Measurements from ENCODE around the gene NEIL3.
"Not testable (repeated sequence)": the region's sequence is repeated elsewhere in the genome, so short reads cannot be mapped to it uniquely, and the experiment has no call there.

NEIL3 gene

GRCh38 chr4:177301126-177301639 lies 8.5 kb upstream of the NEIL3 start:
- DNase-seq (ENCODE audit: low read depth, low spot score) = no peak

DNA sequence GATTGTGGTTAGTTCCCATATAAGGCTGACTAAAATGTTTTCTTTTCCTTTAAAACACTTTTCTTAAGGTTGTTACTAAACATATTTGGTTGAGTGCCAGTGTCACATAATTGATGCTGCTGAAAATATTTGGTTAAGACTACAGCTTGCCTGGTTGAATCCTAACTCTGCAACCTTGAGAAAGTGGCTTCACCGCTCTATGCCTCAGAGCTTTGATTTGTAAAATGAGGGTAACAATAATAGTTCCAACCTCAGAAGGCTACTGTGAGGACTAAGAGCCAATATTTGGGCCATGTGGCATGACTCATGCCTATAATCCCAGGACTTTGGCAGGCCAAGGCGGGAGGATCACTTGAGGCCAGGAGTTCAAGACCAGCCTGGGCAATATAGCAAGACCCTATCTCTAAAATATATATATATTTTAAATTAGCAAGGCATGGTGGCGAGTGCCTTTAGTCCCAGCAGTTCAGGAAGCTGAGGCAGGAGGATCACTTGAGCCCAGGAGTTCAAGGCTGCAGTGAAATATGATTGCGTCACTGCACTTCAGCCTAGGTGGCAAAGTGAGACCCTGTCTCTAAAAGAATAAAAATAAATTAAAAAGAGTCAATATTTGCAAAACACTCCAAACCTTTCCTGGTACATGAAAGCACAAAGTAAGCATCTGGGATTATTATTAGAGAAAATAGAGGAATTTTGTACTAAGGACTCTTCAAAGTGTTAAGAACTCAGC lies 7.1 kb upstream of the NEIL3 start:
- no peak for DNase-seq (ENCODE audit: low read depth, low spot score)

GRCh38 chr4:177304094-177304493 lies 5.6 kb upstream of the NEIL3 start:
- DNase-seq (ENCODE audit: low read depth, low spot score) = no peak

DNA sequence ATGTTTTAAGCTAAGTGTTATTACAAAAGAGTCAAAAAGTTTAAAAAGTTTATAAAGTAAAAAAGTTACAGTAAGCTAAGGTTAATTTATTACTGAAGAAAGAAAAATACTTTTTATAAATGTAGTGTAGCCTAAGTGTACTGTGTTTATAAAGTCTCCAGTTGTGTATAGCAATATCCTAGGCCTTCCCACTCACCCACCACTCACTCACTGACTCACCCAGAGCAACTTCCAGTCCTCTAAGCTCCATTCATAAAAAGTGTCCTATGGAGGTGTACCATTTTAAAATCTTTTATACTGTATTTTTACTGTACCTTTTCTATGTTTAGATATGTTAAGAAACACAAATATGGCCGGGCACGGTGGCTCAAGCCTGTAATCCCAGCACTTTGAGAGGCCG lies 4.8 kb upstream of the NEIL3 start:
- DNase-seq (ENCODE audit: low read depth, low spot score) = not testable (repeated sequence)

DNA sequence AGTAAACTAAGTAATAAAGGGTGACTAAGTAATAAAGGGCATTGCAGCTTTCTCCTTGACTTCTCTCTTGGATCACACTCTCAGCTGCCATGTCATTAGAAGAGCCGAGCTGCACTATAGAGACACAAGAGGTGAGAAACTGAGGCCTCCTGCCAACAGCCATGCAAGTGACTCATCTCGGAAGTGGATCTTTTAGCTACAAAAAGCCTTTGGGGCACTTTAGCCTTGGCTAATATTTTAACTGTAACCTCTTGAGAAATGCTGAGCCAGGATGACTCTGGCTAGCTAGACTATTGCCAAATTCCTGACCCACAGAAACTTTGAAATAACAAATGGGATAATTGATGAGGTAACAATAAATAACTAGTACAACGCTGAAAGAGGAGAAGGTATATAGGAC lies 1.5 kb upstream of the NEIL3 start:
- no peak for DNase-seq (ENCODE audit: low read depth, low spot score)

- no peak for DNase-seq (ENCODE audit: low read depth, low spot score)
Observed at GRCh38 chr4:177308847-177309521, 690 bp upstream of the NEIL3 start.

- DNase-seq (ENCODE audit: low read depth, low spot score) = no peak
Observed at GRCh38 chr4:177311589-177311988, 1.9 kb downstream of the NEIL3 start.

DNA sequence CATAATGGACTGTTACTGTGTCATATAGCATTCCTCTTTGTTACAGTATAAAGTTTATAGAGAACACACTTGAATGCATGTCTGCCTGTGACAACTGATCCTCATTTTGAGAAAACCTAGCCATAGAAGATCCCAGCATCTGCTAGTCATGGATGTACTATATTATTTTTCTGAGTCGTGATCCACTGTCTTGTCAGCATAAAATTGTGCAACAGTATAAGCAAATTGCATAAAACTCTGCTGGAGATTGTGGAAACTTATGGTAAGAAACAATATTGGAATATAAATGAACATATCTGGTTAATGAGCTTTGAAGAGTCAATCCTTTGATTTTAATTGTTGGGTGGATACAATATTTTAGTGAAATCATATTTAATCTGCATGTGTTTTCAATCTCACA lies 3.6 kb downstream of the NEIL3 start:
- DNase-seq (ENCODE audit: low read depth, low spot score) = no peak

DNA sequence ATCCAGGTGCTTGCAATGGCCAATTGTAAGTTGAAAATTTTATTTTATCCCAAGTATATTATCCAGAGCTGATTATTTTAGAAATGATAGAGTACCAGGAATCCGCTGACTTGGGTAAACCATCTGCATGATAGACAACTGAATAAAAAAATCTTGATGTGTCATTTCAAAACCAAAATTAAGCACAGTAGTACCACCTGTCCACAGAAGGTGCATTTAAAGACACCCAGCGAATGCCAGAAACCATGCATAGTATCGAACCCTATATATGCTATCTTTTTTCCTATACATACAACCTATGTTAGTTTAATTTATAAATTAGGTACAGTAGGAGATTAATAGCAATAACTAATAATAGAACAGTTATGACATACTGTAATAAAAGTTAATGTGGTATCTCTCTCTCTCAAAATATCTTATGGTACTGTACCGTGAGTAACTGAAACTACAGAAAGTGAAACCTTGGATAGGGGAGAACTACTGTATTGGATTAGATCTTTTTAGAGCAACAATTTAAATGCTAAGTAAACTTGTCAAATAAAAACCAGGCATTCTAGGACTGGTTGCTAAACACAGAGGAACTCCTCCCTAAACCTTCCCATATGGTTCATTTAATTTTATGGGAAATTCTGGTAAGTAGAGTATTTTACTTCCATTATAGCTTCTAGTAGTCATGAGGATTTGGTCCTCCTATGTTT lies 6.2 kb downstream of the NEIL3 start:
- no peak for DNase-seq (ENCODE audit: low read depth, low spot score)

GRCh38 chr4:177320721-177321120 lies 11.0 kb downstream of the NEIL3 start:
- no peak for DNase-seq (ENCODE audit: low read depth, low spot score)

DNA sequence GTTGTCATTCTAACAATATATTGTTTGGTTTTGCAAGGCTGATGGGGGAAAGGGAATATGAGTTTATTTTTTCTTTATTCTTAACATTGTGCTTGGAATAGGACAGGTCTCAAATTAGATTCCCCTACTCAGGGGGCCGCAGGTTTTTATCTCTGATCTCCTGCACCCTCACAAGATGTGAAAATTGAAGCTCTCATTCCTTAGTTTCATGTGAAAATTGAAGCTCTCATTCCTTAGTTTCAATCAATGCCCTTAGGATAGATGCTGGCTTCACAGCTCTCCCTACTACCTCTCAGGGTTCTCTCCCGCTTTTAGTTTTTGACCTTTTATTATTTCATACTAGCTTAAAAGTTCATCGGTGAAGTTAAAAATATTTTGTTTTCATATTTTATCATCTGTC lies 12.0 kb downstream of the NEIL3 start:
- DNase-seq (ENCODE audit: low read depth, low spot score) = no peak

DNA sequence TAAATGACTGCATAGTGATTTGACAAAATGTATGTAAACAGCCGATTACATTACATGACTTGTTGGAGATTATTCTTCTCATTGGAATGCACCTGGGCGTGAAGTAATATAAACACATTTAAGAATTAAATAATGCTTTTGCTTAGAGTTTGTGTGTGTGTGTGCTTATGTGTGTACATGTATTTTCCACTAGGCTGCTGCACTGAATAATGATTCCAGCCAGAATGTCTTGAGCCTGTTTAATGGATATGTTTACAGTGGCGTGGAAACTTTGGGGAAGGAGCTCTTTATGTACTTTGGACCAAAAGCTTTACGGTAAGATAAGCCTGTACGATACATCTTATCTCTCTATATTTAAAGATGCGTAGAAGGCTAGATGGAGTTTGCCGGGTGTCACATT lies 12.6 kb downstream of the NEIL3 start:
- no peak for DNase-seq (ENCODE audit: low read depth, low spot score)

DNA sequence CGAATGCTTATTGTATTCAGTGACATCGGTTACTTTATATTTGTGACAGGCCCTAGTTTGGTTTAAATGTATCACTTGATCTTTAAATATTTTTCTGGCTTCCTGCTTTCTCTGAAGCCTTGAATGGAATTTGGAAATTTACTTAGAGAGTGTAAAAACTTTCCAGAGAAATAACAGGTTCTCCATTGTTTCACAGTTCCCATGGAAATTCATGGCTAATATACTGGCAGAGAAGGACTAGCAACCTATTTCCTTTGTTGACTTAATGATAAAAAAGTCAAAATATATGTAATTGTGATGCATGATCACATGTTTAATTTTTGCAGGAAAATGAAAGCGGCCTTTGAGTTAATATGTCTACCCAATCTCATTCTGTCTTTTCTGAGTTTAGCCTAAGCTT lies 13.2 kb downstream of the NEIL3 start:
- no peak for DNase-seq (ENCODE audit: low read depth, low spot score)

DNA sequence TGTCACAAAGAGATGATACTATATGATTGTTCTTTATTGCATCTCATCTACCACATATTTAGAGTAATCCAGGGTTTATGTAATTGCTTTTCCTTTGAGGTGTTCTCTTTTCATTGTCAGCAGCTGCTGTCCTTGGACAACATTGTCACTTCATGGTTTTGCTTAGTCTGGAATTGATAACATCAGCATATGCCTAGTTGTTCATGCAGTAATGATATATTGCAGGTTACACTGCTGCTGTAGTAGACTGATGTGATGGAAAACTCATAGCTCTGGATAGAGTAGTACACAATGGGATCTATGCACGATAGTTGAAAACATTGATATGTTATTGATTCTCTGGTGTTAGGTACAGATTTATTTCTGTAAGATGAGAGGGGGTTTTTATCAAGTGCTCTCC lies 13.7 kb downstream of the NEIL3 start:
- no peak for DNase-seq (ENCODE audit: low read depth, low spot score)

DNA sequence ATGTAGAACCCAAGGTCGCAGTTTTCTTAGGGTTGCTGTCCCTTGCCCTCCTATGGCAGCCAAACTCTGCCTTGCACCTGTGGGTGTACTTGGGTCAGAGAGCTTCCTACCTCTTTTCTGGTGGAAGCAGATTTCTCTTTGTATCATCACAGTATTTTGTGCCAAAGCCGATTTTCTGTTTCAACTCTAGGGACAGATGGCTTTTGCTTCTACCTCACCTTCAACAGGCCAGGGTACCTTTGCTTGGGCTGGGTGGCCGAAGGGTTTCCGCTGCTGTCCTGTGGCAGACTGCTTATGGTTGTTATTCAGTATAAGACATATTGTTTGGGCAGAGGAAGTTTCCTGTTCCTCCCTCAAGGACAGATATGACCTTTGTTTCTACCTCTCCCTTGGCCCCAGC lies 22.4 kb downstream of the NEIL3 start:
- no peak for DNase-seq (ENCODE audit: low read depth, low spot score)

GRCh38 chr4:177339477-177340374 lies 30.1 kb downstream of the NEIL3 start:
- no peak for DNase-seq (ENCODE audit: low read depth, low spot score)

DNA sequence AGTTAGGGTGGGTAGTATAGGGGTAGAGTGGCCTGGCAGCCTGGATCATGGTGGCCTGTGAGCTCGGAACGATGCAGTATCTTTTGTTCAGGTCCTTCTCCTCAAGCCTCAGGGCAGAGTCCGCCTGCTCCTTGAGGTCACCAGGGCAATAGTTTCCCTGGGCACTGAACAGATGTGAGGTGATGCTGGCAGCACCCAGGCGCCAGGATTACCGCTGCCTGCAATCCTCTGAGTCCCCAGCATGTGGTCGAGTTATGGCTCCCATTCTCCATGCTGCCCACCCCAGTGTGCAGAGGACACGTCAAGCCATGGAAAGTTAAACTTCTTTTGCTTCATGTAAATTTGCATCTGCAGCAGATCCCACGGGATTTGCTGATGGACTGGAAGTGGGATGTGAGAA lies 38.7 kb downstream of the NEIL3 start:
- no peak for DNase-seq (ENCODE audit: low read depth, low spot score)

DNA sequence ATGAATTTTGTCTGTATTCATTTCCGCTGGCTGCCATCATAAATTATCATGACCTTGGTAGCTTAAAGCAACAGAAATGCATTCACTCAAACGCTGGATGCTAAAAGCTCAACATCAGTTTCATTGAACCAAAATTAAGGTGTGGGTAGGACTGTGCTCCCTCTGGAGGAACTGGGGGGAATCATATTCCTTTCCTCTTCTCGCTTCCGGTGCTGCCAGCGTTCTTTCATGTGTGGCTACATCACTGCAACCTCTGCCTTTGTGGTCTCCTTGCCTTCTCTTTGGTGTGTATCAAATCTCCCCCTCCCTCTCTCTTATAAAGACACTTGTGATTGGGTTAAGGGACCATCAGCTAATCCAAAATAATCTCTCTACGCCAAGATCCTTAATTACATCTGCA lies 39.5 kb downstream of the NEIL3 start:
- no peak for DNase-seq (ENCODE audit: low read depth, low spot score)

- DNase-seq (ENCODE audit: low read depth, low spot score) = no peak
Observed at GRCh38 chr4:177351622-177352244, 42.1 kb downstream of the NEIL3 start.

GRCh38 chr4:177356206-177356605 lies 46.5 kb downstream of the NEIL3 start:
- no peak for DNase-seq (ENCODE audit: low read depth, low spot score)

DNA sequence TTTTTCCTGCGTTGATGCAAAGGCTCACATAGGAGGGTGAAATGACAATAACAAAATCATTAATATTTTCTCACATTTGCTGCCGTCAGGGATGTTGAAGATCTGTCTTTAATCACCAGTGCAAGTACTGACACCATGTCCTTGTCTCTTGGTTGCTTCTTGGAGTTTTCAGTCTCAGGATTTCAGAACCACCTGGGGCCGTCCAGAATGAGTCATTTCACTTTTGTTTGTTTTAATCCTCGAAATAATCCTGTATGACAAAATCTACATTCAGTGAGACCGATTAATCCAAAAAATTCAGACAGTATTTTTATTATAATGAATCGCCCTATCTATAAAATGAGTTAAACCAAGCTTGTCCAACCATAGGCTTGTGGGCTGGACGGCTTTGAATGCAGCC lies 47.2 kb downstream of the NEIL3 start:
- no peak for DNase-seq (ENCODE audit: low read depth, low spot score)

All from brain pericyte (primary cell).